Right cardiac atrium (tissue), 5 donors: ENCODE results near the gene GYPC. TPM values are rescaled to one million over a fixed set of nuclear protein-coding genes. Genes with fewer than 3 reads are reported as not detected.

Experiments
- ATAC-seq, 2 donors: fragments of 200-7000 bp; cut with Tn5 transposase; one replicate each; pipeline versions ENCODE4 v1.8.0 to v1.9.1; 2020; ENCODE audit warnings: moderate library complexity in 2 of 2, mild to moderate bottlenecking in 1 of 2
- DNase-seq, 3 donors: peaks; one replicate each; pipeline ENCODE4 v3.0.0-alpha.2; 2020
- H3K27ac ChIP-seq: one replicate; pipeline ENCODE4 v1.5.1; 2013; ENCODE audit warnings: mild to moderate bottlenecking, low read length, control low read depth, moderate library complexity
- H3K27me3 ChIP-seq: one replicate; pipeline ENCODE4 v1.6.1; 2013; ENCODE audit not compliant: control insufficient read depth, insufficient read depth
- H3K4me1 ChIP-seq: one replicate; pipeline ENCODE4 v1.6.1; 2013; ENCODE audit warnings: low read length; ENCODE audit not compliant: control insufficient read depth, insufficient read depth
- H3K4me3 ChIP-seq: one replicate; pipeline ENCODE4 v1.5.1; 2013; ENCODE audit warnings: low read length, control low read depth
- H3K9me3 ChIP-seq: one replicate; pipeline ENCODE4 v1.6.1; 2013; ENCODE audit warnings: low read length; ENCODE audit not compliant: control insufficient read depth
- WGBS: extraction: QIAGEN DNeasy Blood & Tissue Kit; methylation state at CpG from one replicate; pipeline ENCODE4 v1.1.7; 2013; 5-methylcytosine and 5-hydroxymethylcytosine counted together
- intact Hi-C, 4 donors: fragments of 100-400 bp; cut with DNase I; formaldehyde crosslinking; loops; one replicate each; pipeline versions ENCODE4 v1.11.0 to v1.14.0; 2022 to 2023
- polyA plus RNA-seq: library from polyadenylated mRNA; stranded (reverse); fragments of 200-250 nt; gene quantifications from one replicate; pipeline ENCODE4 v1.2.3, GENCODE V29; 2013
- total RNA-seq, 4 donors: library from RNA; stranded (reverse); fragmentation: NEBNext Ultra II Directional; extraction: Animal tissue kit (Norgen Biotek cat#: 25700); gene quantifications; one replicate each; pipeline ENCODE4 v1.2.1, GENCODE V29; 2021
- donor health status: healthy with polysubstance abuse.
- donor health status: DM: no; HTN: yes; CAD: no.
- donor health status: DM: no; HTN: no; CAD: no.
- donor health status: DM: no; HTN: yes; CAD: no; lungs with severe emphysema.
- donor health status: DM: yes; HTN: yes; CAD: no.

GYPC gene
- total and polyA plus RNA-seq, 5 donors = 83.2 to 113 (median 89.6) TPM

GRCh38 chr2:126659562-126660467 lies 3.9 kb downstream of the GYPC start:
- Histone ChIP-seq H3K9me3 (no peaks in the 10 kb centered on the region), H3K4me3 (no peak overlapping the region), H3K27me3 (no peaks in the 10 kb centered on the region), H3K27ac (peak overlapping the region; percentile 61), H3K4me1 (peaks cover 31% of the 10 kb centered on the region)
- no peak for DNase-seq
- 90% methylated on average over 23 of the region's 23 CpGs for WGBS
- intact Hi-C loops = no loop called here
- ATAC-seq = no peak

GRCh38 chr2:126660971-126661370 lies 5.0 kb downstream of the GYPC start:
- intact Hi-C loops = no loop called here
- 84% methylated on average over 7 of the region's 7 CpGs for WGBS
- peak overlapping the region; percentile 10 for H3K27ac ChIP-seq
- no peaks in the 10 kb centered on the region for H3K9me3 ChIP-seq
- no peak for DNase-seq
- no peak overlapping the region for H3K4me3 ChIP-seq
- no peaks in the 10 kb centered on the region for H3K27me3 ChIP-seq
- no peak for ATAC-seq
- peaks cover 26% of the 10 kb centered on the region for H3K4me1 ChIP-seq

- Histone ChIP-seq H3K4me3 (no peak overlapping the region), H3K9me3 (no peaks in the 10 kb centered on the region), H3K4me1 (peaks cover 26% of the 10 kb centered on the region), H3K27me3 (no peaks in the 10 kb centered on the region), H3K27ac (no peak overlapping the region)
- whole genome bisulfite sequencing = 82% methylated on average over 10 of the region's 10 CpGs
- ATAC-seq (peak in 1 of 2 donors; percentile 6), DNase-seq (peak in 1 of 3 donors; percentile 64)
- intact Hi-C loops = no loop called here
These were observed 5.9 kb downstream of the GYPC start for GRCh38 chr2:126661702-126662500.

GRCh38 chr2:126662621-126663020 lies 6.7 kb downstream of the GYPC start:
- H3K27me3 ChIP-seq = no peaks in the 10 kb centered on the region
- H3K9me3 ChIP-seq = no peaks in the 10 kb centered on the region
- peaks cover 25% of the 10 kb centered on the region for H3K4me1 ChIP-seq
- DNase-seq (no peak), ATAC-seq (no peak)
- H3K4me3 ChIP-seq = no peak overlapping the region
- no peak overlapping the region for H3K27ac ChIP-seq
- intact Hi-C loops = no loop called here
- WGBS = 73% methylated on average over 7 of the region's 7 CpGs

- DNase-seq (no peak), ATAC-seq (no peak)
- no peaks in the 10 kb centered on the region for H3K9me3 ChIP-seq
- 89% methylated on average over 13 of the region's 13 CpGs for WGBS
- no peak overlapping the region for H3K27ac ChIP-seq
- H3K27me3 ChIP-seq = no peaks in the 10 kb centered on the region
- intact Hi-C loops = no loop called here
- H3K4me3 ChIP-seq = no peak overlapping the region
- H3K4me1 ChIP-seq = peaks cover 19% of the 10 kb centered on the region
These were observed 7.4 kb downstream of the GYPC start for GRCh38 chr2:126663184-126663963.

GRCh38 chr2:126664234-126664633 lies 8.3 kb downstream of the GYPC start:
- Histone ChIP-seq H3K27ac (no peak overlapping the region), H3K4me1 (peaks cover 20% of the 10 kb centered on the region), H3K4me3 (no peak overlapping the region), H3K27me3 (no peaks in the 10 kb centered on the region), H3K9me3 (no peaks in the 10 kb centered on the region)
- DNase-seq (no peak), ATAC-seq (no peak)
- intact Hi-C loops = no loop called here
- 60% methylated on average over 3 of the region's 3 CpGs for WGBS

- H3K9me3 ChIP-seq = no peaks in the 10 kb centered on the region
- ATAC-seq (no peak), DNase-seq (no peak)
- H3K27me3 ChIP-seq = no peaks in the 10 kb centered on the region
- H3K4me3 ChIP-seq = no peak overlapping the region
- intact Hi-C loops = no loop called here
- no peak overlapping the region for H3K27ac ChIP-seq
- peaks cover 20% of the 10 kb centered on the region for H3K4me1 ChIP-seq
- WGBS = 85% methylated on average over 2 of the region's 2 CpGs
These were observed 8.7 kb downstream of the GYPC start for GRCh38 chr2:126664639-126665038.

- ATAC-seq (no peak), DNase-seq (no peak)
- Histone ChIP-seq H3K9me3 (no peaks in the 10 kb centered on the region), H3K27me3 (no peaks in the 10 kb centered on the region), H3K4me3 (no peak overlapping the region), H3K4me1 (peaks cover 26% of the 10 kb centered on the region), H3K27ac (no peak overlapping the region)
- 85% methylated on average over 9 of the region's 9 CpGs for WGBS
- intact Hi-C loops = no loop called here
These were observed 9.5 kb downstream of the GYPC start for GRCh38 chr2:126665483-126665882.

GRCh38 chr2:126668254-126668653 lies 12.3 kb downstream of the GYPC start:
- H3K27ac ChIP-seq = no peak overlapping the region
- H3K4me1 ChIP-seq = peaks cover 16% of the 10 kb centered on the region
- DNase-seq (no peak), ATAC-seq (no peak)
- H3K9me3 ChIP-seq = no peaks in the 10 kb centered on the region
- WGBS = 81% methylated on average over 4 of the region's 4 CpGs
- no peak overlapping the region for H3K4me3 ChIP-seq
- H3K27me3 ChIP-seq = no peaks in the 10 kb centered on the region
- intact Hi-C loops = no loop called here

- DNase-seq = peak in 1 of 3 donors; percentile 30
- peak overlapping the region; percentile 18 for H3K27ac ChIP-seq
- ATAC-seq = peak; percentile 58 to 75
- no peaks in the 10 kb centered on the region for H3K9me3 ChIP-seq
- WGBS = 55% methylated on average over 6 of the region's 6 CpGs
- intact Hi-C loops = no loop called here
- H3K4me3 ChIP-seq = no peak overlapping the region
- peaks cover 9% of the 10 kb centered on the region for H3K4me1 ChIP-seq
- H3K27me3 ChIP-seq = no peaks in the 10 kb centered on the region
These were observed 13.8 kb downstream of the GYPC start for GRCh38 chr2:126669772-126670171.
